Stimulated activated CD4-positive, alpha-beta T cell treated with anti-CD3 and anti-CD28 coated beads, Interleukin-1b, Interleukin-23, amount 100 ng/mL, for 48 hours (primary cell): Measurements from ENCODE around the gene LYRM2.

Experiments
- DNase-seq: peaks from one replicate; pipeline ENCODE4 v3.0.0-alpha.2; 2020

The LYRM2 gene

DNA sequence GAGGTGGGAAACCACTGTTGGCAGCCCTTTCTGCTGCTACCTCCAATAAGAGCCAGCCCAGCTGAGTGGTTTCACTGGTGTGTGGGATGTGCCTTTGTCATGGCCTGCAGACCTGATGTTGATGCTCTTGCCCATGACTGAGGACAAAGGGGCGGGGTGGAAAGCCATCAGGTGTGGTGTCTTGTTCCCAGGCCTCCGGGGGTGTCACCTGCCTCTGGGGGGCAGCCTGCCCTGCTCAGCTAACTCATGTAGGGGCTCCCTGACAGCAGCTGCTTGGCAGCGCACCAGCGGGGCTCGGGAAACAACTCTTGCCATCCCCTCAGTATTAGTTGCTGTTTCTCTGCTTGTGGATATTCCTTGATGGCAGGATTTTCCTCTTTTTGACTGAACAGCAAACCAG, 91.3 kb downstream of the LYRM2 start:
- no peak for DNase-seq

DNA sequence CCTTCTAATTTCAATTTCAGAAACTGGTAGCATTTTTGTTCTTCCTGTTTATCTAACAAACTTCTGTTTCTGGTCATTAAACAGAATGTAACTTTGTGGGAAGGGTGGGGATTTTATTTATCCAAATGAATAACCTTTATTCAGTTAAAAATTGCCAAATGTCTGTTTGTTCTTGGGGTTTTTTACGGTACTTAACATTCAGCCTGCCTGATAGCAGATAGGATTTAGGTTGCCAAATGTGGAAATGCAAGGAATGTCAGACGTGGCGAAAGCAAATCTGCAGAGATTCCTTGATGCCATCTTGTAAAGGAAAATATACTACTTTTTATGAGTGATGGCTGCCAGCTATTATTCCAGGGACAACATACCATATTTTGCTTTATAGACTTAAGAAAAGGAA, 95.7 kb downstream of the LYRM2 start:
- no peak for DNase-seq

DNA sequence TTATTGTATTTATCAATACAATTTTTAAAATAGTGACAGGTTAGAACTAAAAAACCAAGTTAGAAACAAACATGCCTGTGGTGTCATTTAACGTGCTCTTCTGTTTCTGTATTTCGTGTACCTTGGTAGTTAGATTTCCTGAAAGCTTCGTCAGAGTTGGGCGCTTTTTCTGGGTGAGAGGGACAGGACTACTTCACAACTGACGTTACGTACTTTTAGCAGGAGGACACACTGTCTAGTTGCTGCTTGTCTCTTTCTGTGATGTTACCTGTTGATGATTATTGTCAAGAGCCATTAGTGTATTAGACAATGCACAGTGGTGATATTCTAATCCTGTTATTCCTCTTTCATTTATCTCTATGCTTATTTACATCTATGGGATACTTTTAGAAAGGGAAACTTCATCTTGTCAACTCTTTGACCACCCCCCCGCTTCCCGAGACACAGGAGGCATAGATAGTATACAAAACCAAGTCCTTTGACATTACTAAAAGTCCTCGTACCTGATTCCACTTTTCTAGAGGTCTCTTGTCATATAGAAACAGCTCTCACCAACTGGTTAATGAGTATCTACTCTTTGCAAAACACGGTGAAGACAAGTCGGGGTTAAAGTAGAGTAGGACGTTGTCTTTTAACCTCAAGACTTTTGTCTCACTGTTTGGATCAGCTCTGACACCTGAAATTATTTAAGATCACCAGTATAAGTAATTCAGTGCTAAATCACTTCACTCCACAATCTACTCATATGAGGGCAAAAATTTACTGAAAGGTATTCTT, 96.3 kb downstream of the LYRM2 start:
- DNase-seq = no peak

DNA sequence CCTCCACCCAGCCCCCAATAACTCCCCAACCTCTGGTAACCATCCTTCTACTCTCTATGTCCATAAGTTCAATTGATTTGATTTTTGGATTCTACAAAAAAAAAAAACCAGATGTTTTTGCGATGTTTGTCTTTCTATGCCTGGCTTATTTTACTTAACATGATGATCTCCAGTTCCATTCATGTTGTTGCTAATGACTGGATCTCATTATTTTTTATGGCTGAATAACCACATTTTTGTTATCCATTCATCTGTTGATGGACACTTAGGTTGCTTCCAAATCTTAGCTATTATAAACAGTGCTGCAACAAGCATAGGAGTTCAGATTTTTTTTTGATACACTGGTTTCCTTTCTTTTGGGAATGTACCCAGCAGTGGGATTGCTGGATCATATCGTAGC, 98.8 kb downstream of the LYRM2 start:
- DNase-seq = no peak

DNA sequence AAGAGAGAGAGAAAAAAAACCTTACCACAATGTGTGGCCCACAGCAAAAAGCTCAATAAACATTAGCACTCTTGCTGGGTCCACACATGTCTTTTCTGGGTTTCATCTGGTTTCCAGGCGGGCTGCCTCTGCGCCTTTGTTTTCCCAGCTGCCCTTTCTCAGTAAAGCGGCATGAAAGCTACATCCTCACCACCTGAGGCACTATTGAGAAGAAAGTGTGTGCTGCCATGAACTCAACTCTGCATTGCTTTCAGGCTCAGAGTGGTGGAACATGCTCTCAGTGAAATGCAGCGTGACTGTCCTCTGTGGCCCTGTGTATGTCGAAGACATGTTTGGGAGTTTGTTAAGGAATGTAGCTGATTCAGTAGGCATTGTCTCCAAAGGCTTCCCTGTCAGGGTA, 102.3 kb downstream of the LYRM2 start:
- DNase-seq = no peak

DNA sequence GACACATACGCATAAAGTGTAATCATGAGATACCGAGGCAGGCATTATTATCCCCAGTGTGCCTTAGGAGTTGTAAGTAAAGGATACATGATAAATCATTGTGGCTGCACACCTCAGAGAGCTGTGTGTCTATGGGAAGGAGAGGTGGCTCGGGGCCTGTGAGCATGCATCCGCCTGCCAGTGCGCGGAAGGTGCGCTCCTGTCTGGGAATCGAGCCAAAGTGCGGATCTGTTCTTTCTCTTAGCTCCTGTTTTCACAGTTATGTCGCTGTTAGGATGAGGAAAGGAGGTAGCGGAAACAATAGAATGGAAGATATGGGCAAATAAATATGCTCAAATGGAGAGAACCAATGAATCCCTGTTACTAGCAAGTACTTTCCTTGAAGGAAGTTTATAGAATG, 107.6 kb downstream of the LYRM2 start:
- no peak for DNase-seq

DNA sequence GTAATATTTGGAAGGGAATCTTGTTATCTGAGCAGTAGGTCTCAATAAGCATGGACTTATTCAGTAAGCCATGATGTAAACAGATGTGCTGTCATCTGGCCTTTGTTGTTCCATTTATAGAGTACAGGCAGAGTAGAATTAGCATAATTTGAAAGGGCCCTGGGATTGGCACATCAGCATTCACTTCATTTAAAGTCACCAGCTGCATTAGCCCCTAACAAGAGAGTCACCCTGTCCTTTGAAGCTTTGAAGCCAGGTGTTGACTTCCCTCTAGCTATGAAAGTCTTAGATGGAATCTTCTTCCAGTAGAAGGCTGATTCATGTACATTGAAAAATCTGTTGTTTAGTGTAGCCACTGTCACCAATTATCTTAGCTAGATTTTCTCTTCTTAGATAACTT, 109.7 kb downstream of the LYRM2 start:
- no peak for DNase-seq

DNA sequence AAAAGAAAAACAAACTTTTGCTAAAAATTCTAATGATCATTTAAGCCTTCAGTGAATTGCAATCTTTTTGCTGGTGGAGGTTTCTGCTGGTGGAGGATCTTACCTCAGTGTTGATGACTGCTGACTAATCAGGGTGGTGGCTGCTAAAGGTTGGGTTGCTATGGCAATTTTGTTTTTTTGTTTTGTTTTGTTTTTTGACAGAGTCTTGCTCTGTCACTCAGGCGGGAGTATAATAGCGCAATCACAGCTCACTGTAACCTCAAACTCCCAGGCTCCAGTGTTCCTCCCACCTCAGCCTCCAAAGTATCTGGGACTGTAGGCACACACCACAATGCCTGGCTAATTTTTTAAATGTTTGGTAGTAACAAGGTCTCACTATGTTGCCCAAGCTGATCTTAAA, 110.9 kb downstream of the LYRM2 start:
- no peak for DNase-seq

DNA sequence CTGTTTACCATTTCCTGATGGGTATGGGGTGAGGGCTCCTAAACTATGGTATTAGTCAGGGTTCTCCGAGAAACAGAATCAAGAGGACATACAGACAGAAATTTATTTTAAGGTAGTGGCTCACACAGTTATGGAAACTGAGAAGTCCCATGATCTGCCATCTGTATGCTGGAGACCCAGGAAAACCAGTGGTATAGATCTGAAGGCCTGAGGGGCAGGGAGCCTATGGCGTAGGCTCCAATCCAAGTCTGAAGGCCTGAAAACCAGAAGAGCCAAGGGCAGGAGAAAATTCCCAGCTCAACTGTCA, 112.0 kb downstream of the LYRM2 start:
- no peak for DNase-seq

DNA sequence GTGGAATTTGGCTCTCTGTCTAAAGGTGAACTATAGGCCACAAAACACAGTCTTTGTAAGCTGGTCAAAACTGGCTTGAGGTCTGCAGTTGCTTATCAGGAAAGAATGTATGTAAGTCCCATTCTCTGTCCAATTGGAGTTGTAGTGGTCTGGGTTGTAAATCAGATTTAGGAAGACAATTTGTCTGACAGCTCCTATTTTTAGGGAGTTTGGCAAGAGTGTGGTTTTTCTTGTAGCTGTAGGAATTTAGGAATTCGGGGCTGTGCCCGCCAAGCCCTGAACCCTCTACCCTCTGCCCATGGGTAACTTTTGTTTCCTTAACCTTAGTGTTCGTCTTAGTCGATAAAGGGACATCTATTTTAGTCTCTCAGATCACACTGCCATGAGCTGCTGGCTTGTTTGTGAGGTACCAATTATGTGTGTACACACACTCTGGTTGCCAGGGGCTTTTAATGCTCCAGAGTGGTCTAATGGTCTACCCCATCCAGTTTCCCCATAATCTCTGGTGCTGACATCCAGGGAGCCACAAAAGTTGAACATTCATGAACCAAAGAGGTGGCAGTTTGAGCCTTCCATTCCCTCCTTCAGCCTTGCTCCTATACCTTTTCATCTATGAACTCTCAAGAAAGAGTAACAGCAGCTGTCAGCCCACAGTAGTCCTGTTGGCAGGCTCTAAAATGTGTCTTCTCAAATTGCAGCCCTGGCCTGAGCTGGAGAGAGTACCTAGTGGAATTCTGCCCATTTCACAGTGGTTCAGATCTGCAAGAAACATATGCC, 112.6 kb downstream of the LYRM2 start:
- no peak for DNase-seq

DNA sequence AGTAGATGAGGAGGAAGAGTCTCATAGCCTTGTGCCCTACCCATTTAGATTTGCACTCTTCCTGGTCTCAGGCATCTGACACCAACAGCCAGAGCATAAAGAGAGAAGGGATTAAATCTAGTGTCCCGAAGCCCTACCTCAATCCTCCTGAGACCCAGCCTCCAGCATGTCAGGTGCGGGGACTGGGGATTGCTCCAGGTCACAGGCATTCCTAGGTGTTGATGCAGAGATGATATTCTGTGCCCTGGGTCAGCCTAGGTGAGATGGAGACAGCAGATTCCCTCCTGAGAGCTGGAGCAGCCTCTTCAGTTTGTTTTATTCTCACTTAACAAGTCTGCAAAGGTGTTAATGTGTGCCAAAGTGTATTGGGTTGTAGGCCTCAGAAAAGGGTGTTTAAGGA, 115.8 kb downstream of the LYRM2 start:
- no peak for DNase-seq

DNA sequence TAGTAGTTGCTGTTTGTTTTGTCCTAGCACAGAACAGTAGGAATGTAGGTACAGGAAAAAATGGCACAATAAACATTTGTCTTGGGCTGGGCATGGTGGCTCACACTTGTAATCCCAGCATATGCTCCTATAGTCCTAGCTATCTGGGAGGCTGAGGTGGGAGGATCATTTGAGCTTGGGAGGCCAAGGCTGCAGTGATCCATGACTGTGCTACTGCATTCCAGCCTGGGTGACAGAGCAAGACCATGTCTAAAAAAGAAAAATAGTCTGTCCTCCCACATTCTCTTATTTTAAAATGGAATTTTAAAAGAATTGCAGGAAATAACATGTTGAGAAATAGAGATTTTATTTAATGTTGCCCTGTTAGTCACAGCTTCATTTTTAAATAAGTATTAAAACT, 117.8 kb downstream of the LYRM2 start:
- no peak for DNase-seq

DNA sequence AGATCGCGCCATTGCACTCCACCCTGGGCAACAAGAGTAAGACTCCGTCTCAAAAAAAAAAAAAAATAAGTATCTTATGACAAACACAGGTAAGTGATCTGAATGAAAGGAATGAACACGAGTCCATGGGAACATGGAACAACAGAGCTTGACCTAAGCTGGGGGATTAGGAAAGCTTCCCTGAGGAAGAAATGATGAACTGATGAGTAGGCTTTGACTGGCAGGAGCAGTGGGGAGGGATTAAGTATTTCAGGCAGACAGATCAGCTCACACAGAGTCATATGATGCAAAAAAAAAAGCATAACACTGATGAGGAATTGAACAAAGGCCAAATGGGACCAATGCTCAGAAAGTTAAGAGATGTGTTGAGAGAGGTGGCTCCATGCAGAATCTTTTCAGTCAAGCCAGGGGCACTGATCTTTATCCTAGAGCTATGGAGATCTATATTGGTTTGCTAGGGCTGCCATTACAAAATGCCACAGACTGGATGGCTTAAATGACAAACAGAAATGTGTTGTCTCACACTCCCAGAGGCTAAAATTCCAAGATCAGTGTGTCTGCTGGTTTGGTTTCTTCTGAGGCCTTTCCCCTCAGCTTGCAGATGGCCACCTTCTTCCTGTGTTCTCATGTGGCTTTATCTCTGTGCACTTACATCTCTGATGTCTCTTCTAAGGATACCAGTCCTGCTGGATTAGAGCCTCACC, 120.0 kb downstream of the LYRM2 start:
- no peak for DNase-seq
